A549 (cell line): ENCODE measurements around the gene ADTRP.

Source experiments
- BHLHE40 ChIP-seq: IDR thresholded peaks from 2 replicates; pipeline ENCODE4 v1.6.1; 2012; ENCODE audit warnings: low read depth, low read length, inconsistent platforms
- CTCF ChIP-seq: fragments of >200 bp; sonication (Bioruptor Twin); formaldehyde crosslinking; IDR thresholded peaks from 3 replicates; pipeline ENCODE4 v1.5.1; 2016
- EHMT2 ChIP-seq: fragments of 200-600 bp; sonication (generic); IDR thresholded peaks from 2 replicates; pipeline ENCODE4 v1.6.1; 2016; ENCODE audit warnings: antibody characterized with exemption, low read depth, mild to moderate bottlenecking, moderate library complexity
- EP300 ChIP-seq, 2 experiments: fragments of >200 bp; sonication (Bioruptor Twin); formaldehyde crosslinking; IDR thresholded peaks; 2 replicates in 1 of 2; 3 replicates in 1 of 2; pipeline ENCODE4 v1.6.1; 2016 to 2017
- HMGXB4 ChIP-seq: fragments of 250-450 bp; sonication (Bioruptor Pico); IDR thresholded peaks from 2 replicates; pipeline ENCODE4 v1.5.0; 2021; ENCODE audit warnings: mild to moderate bottlenecking, moderate library complexity, borderline replicate concordance
- POLR2A ChIP-seq: IDR thresholded peaks from 2 replicates; pipeline ENCODE4 v1.6.1; 2012; ENCODE audit warnings: mild to moderate bottlenecking, low read length
- REST ChIP-seq: fragments of 200-600 bp; sonication (generic); IDR thresholded peaks from 2 replicates; pipeline ENCODE4 v1.6.1; 2016; ENCODE audit warnings: antibody characterized with exemption, mild to moderate bottlenecking, moderate library complexity
- RNF2 ChIP-seq: fragments of 200-600 bp; sonication (generic); IDR thresholded peaks from 2 replicates; pipeline ENCODE4 v1.6.1; 2016; ENCODE audit warnings: low read depth, mild to moderate bottlenecking, antibody characterized with exemption, moderate library complexity, borderline replicate concordance

- TF ChIP-seq EP300 (IDR thresholded peaks at IDR 0.05) (no peak), CTCF (no peak), HMGXB4 (no peak), BHLHE40 (no peak), RNF2 (no peak), REST (no peak), POLR2A (no peak), EHMT2 (no peak)
Measured at GRCh38 chr6:11668455-11668854, 110.1 kb downstream of the ADTRP start.
